HG03280 (cell line): Measurements from ENCODE around the gene TGFBR2.
A peak's percentile ranks its signal among the peaks of the same experiment; 100 is the strongest.

Experiments used
- ATAC-seq: cut with Tn5 transposase; IDR thresholded peaks from one replicate; pipeline ENCODE4 v1.9.1; 2021; ENCODE audit warnings: mild to moderate bottlenecking, moderate library complexity; ENCODE audit not compliant: unreplicated experiment

TGFBR2 gene

GRCh38 chr3:30606301-30607031 is at the start of gene TGFBR2:
TGFBR2 (plus strand) TSS chr3:30606601; CDS start chr3:30606884, 283 bp downstream.
- ATAC-seq, result peak; percentile 79

GRCh38 chr3:30557746-30558303 is 48.6 kb upstream of the TGFBR2 start:
- no peak for ATAC-seq

GRCh38 chr3:30563956-30564355 is 42.4 kb upstream of the TGFBR2 start:
- no peak for ATAC-seq

- ATAC-seq, result no peak
These were observed 39.2 kb upstream of the TGFBR2 start for GRCh38 chr3:30567139-30567753.

- no peak for ATAC-seq
These were observed 29.5 kb upstream of the TGFBR2 start for GRCh38 chr3:30576946-30577345.

GRCh38 chr3:30577788-30578187 is 28.6 kb upstream of the TGFBR2 start:
- peak; percentile 56 for ATAC-seq

- peak; percentile 13 for ATAC-seq
These were observed 27.9 kb upstream of the TGFBR2 start for GRCh38 chr3:30578479-30578878.

- no peak for ATAC-seq
These were observed 27.3 kb upstream of the TGFBR2 start for GRCh38 chr3:30578986-30579579.

GRCh38 chr3:30581067-30581585 is 25.3 kb upstream of the TGFBR2 start:
- ATAC-seq, result no peak

GRCh38 chr3:30581982-30582381 is 24.4 kb upstream of the TGFBR2 start:
- ATAC-seq, result no peak

- ATAC-seq, result no peak
These were observed 22.4 kb upstream of the TGFBR2 start for GRCh38 chr3:30583973-30584372.

GRCh38 chr3:30585654-30586053 is 20.7 kb upstream of the TGFBR2 start:
- ATAC-seq, result no peak

GRCh38 chr3:30586096-30586805 is 20.1 kb upstream of the TGFBR2 start:
- ATAC-seq, result no peak

- no peak for ATAC-seq
These were observed 19.5 kb upstream of the TGFBR2 start for GRCh38 chr3:30586806-30587486.

- no peak for ATAC-seq
These were observed 18.5 kb upstream of the TGFBR2 start for GRCh38 chr3:30587904-30588303.

- no peak for ATAC-seq
These were observed 10.2 kb upstream of the TGFBR2 start for GRCh38 chr3:30596152-30596551.

GRCh38 chr3:30597131-30597768 is 9.2 kb upstream of the TGFBR2 start:
- ATAC-seq, result no peak

- ATAC-seq, result no peak
These were observed 8.6 kb upstream of the TGFBR2 start for GRCh38 chr3:30597769-30598134.

- ATAC-seq, result no peak
These were observed 7.5 kb upstream of the TGFBR2 start for GRCh38 chr3:30598668-30599545.
